ENCODE results near the gene KDM2A.

GRCh38 chr11:67227726-67228125 lies 108.7 kb downstream of the KDM2A start:
- TF ChIP-seq CTCF (IDR thresholded peaks at IDR 0.05; ENCODE audit: borderline replicate concordance, extremely low read depth, low read length, poor library complexity, severe bottlenecking) (no peak), EZH2 (IDR thresholded peaks at IDR 0.05; ENCODE audit: borderline replicate concordance, low read depth, low read length, severe bottlenecking) (no peak)
